HepG2 (cell line): Measurements from ENCODE around the gene PDCD1LG2. TPM values are rescaled to one million over a fixed set of nuclear protein-coding genes. Genes with fewer than 3 reads are reported as not detected.

ENCODE experiments used
- ATAC-seq: fragments of 200-7000 bp; cut with Tn5 transposase; 3 replicates; pipeline ENCODE4 v1.9.1; 2020; ENCODE audit warnings: mild to moderate bottlenecking, moderate library complexity
- BruUV-seq: library from RNA; stranded (reverse); fragments of 400-500 nt; replicated peaks from 2 replicates; lab custom pipeline; 2021; lab: Mats Ljungman, UMichigan
- CTCF ChIA-PET: fragments of 300-600 bp; formaldehyde crosslinking; extraction: SDS; loops from one replicate; lab custom pipeline; 2021; ENCODE audit warnings: low total read pairs, inconsistent platforms, low intra/inter-chr PET ratio; lab: Yijun Ruan, JAX
- POLR2A ChIA-PET: fragments of 350-600 bp; sonication (Branson Sonifier 250); formaldehyde crosslinking; loops from one replicate; lab custom pipeline; 2020; ENCODE audit warnings: antibody characterized with exemption, inconsistent platforms; lab: Yijun Ruan, JAX
- DNase-seq: peaks from one replicate; pipeline ENCODE4 v3.0.0-alpha.2; 2015; ENCODE audit warnings: low spot score
- FAIRE-seq: peaks from 3 replicates; lab custom pipeline; 2011; peaks lifted over from hg19 to GRCh38; lab: Jason Lieb, UNC
- H2AFZ ChIP-seq: one replicate; pipeline ENCODE4 v1.6.1; 2011; ENCODE audit warnings: low read length, inconsistent platforms
- H3K27ac ChIP-seq: fragments of 300-600 bp; 3 replicates; pipeline ENCODE4 v1.8.0; 2011; ENCODE audit warnings: mixed run types, mild to moderate bottlenecking, mixed read lengths, low read length, inconsistent platforms; ENCODE audit not compliant: insufficient read depth; ENCODE audit errors: extremely low read length
- H3K27me3 ChIP-seq, 2 experiments: fragments of 200-600 bp in 1 of 2; 2 replicates in 1 of 2; 3 replicates in 1 of 2; pipeline versions ENCODE4 v1.6.0 to v1.8.0; 2011; ENCODE audit warnings: low read length in 2 of 2, mild to moderate bottlenecking in 2 of 2, moderate library complexity in 2 of 2, inconsistent platforms in 1 of 2; ENCODE audit not compliant: insufficient read depth in 2 of 2, control insufficient read depth in 1 of 2
- H3K36me3 ChIP-seq, 2 experiments: fragments of 200-600 bp in 1 of 2; replicated peaks in 1 of 2; 2 replicates in 1 of 2; 3 replicates in 1 of 2; pipeline versions ENCODE4 v1.5.1 to v1.8.0; 2011; ENCODE audit warnings: low read length in 2 of 2, inconsistent platforms in 1 of 2; ENCODE audit not compliant: insufficient read depth in 2 of 2, control insufficient read depth in 1 of 2
- H3K4me1 ChIP-seq: 2 replicates; pipeline ENCODE4 v1.5.1; 2012; ENCODE audit warnings: low read length, inconsistent platforms; ENCODE audit not compliant: insufficient read depth
- H3K4me2 ChIP-seq: 2 replicates; pipeline ENCODE4 v1.6.0; 2011; ENCODE audit warnings: low read depth, low read length, inconsistent platforms
- H3K4me3 ChIP-seq, 3 experiments: fragments of 200-600 bp in 1 of 3; sonication (generic), shearing (Covaris generic) in 1 of 3; replicated peaks in 1 of 3; 2 replicates each; pipeline ENCODE4 v1.5.1; 2011 to 2016; ENCODE audit warnings: low read length in 3 of 3, inconsistent platforms in 2 of 3, low read depth in 2 of 3, mild to moderate bottlenecking in 2 of 3, control low read depth in 1 of 3, mixed read lengths in 1 of 3; ENCODE audit not compliant: insufficient read depth in 1 of 3
- H3K79me2 ChIP-seq: one replicate; pipeline ENCODE4 v1.6.1; 2011; ENCODE audit warnings: low read length, inconsistent platforms; ENCODE audit not compliant: insufficient read depth
- H3K9ac ChIP-seq: 2 replicates; pipeline ENCODE4 v1.6.0; 2011; ENCODE audit warnings: mild to moderate bottlenecking, low read depth, low read length, inconsistent platforms; ENCODE audit not compliant: insufficient read depth
- H3K9me3 ChIP-seq: 2 replicates; pipeline ENCODE4 v1.5.1; 2012; ENCODE audit warnings: mild to moderate bottlenecking, low read length
- H4K20me1 ChIP-seq: 2 replicates; pipeline ENCODE4 v1.6.0; 2011; ENCODE audit warnings: inconsistent platforms, mild to moderate bottlenecking, low read length, moderate library complexity; ENCODE audit not compliant: insufficient read depth
- CCAR2 ChIP-seq: fragments of 200-400 bp; formaldehyde crosslinking; optimal IDR thresholded peaks from 2 replicates; pipeline ENCODE3; 2018; ENCODE audit warnings: low read depth, mild to moderate bottlenecking, low read length, moderate library complexity
- DBP ChIP-seq: sonication (generic); formaldehyde crosslinking; IDR thresholded peaks from 2 replicates; pipeline ENCODE4 v1.4.0; 2020; ENCODE audit warnings: missing genetic modification reagents; ENCODE audit errors: not compliant biosample characterization
- NPAS2 ChIP-seq: sonication (generic); formaldehyde crosslinking; IDR thresholded peaks from 2 replicates; pipeline ENCODE4 v1.8.0; 2022; ENCODE audit warnings: mild to moderate bottlenecking, missing genetic modification reagents, borderline replicate concordance
- POLR2G ChIP-seq: fragments of 200-400 bp; formaldehyde crosslinking; IDR thresholded peaks from 2 replicates; pipeline ENCODE4 v1.6.1; 2018; ENCODE audit warnings: mild to moderate bottlenecking, low read depth, low read length, moderate library complexity
- SMARCC2 ChIP-seq: fragments of 450-650 bp; IDR thresholded peaks from 2 replicates; pipeline ENCODE4 v1.6.1; 2017; ENCODE audit warnings: antibody characterized with exemption, mild to moderate bottlenecking
- TCF7L2 ChIP-seq: IDR thresholded peaks from 2 replicates; pipeline ENCODE4 v1.6.1; 2011; ENCODE audit warnings: mild to moderate bottlenecking, low read depth, low read length, moderate library complexity
- ZFP82 ChIP-seq: sonication (generic); formaldehyde crosslinking; IDR thresholded peaks from 2 replicates; pipeline ENCODE4 v1.5.1; 2020; ENCODE audit warnings: mild to moderate bottlenecking, missing genetic modification reagents, borderline replicate concordance
- ZNF124 ChIP-seq: sonication (generic); formaldehyde crosslinking; IDR thresholded peaks from 2 replicates; pipeline ENCODE4 v1.4.0; 2020; ENCODE audit warnings: missing genetic modification reagents
- ZNF296 ChIP-seq: sonication (generic); formaldehyde crosslinking; conservative IDR thresholded peaks from 2 replicates; pipeline ENCODE4 v1.5.0; 2020; ENCODE audit warnings: mild to moderate bottlenecking, missing genetic modification reagents
- ZNF430 ChIP-seq: sonication (generic); formaldehyde crosslinking; IDR thresholded peaks from 2 replicates; pipeline ENCODE4 v1.9.0; 2021; ENCODE audit warnings: mild to moderate bottlenecking, missing genetic modification reagents
- ZNF496 ChIP-seq: sonication (generic); formaldehyde crosslinking; IDR thresholded peaks from 2 replicates; pipeline ENCODE4 v1.8.1; 2023; ENCODE audit warnings: mild to moderate bottlenecking, moderate library complexity, missing genetic modification reagents; ENCODE audit not compliant: insufficient replicate concordance
- ZNF660 ChIP-seq: sonication (generic); formaldehyde crosslinking; IDR thresholded peaks from 2 replicates; pipeline ENCODE4 v1.5.1; 2020; ENCODE audit warnings: mild to moderate bottlenecking, low read depth, missing genetic modification reagents, borderline replicate concordance
- ZNF670 ChIP-seq: sonication (generic); formaldehyde crosslinking; IDR thresholded peaks from 2 replicates; pipeline ENCODE4 v1.8.0; 2022; ENCODE audit warnings: mild to moderate bottlenecking, missing genetic modification reagents, borderline replicate concordance
- ZNF839 ChIP-seq: sonication (generic); formaldehyde crosslinking; IDR thresholded peaks from 2 replicates; pipeline ENCODE4 v1.4.0; 2020; ENCODE audit warnings: missing genetic modification reagents, mild to moderate bottlenecking, borderline replicate concordance
- WGBS: methylation state at CpG from one replicate; pipeline ENCODE4 v1.1.6; 2017; ENCODE audit warnings: low lambda C conversion rate; 5-methylcytosine and 5-hydroxymethylcytosine counted together
- in situ Hi-C: cut with HindIII; loops from 2 replicates; pipeline ENCODE4 v1.10.0; 2017; ENCODE audit warnings: low pct_unique_long_range_greater_than_20kb; ENCODE audit not compliant: extremely low pct_ligation_motif_present
- intact Hi-C: fragments of 100-400 bp; cut with micrococcal nuclease; formaldehyde crosslinking; loops from one replicate; pipeline ENCODE4 v1.10.0; 2022; ENCODE audit not compliant: unreplicated experiment
- polyA plus RNA-seq, 8 experiments: library from polyadenylated mRNA; depleted of rRNA in 3 of 8; stranded (reverse) in 7 of 8; unstranded in 1 of 8; fragments of >200 nt; fragmentation: Illumina TruSeq in 4 of 8; extraction: Trizol in 4 of 8; gene quantifications; 2 replicates each; pipeline versions ENCODE4 v1.2.1 to v1.2.3, GENCODE V29; 2011 to 2016; ENCODE audit warnings: low read depth in 4 of 8, missing spikeins in 1 of 8, mixed read lengths in 1 of 8; ENCODE audit not compliant: insufficient read depth in 1 of 8
- total RNA-seq, 5 experiments: library from RNA; depleted of rRNA; stranded (reverse); fragments of >200 nt; fragmentation: Illumina TruSeq; extraction: Trizol; gene quantifications; 2 replicates each; pipeline ENCODE4 v1.2.3, GENCODE V29; 2016; ENCODE audit warnings: low read depth in 1 of 5
- TF ChIP-seq, protein P1 (sequence below): sonication (generic); formaldehyde crosslinking; IDR thresholded peaks from 2 replicates; pipeline ENCODE4 v1.4.0; 2020; ENCODE audit warnings: missing genetic modification reagents, mild to moderate bottlenecking, borderline replicate concordance
- TF ChIP-seq, protein P2 (sequence below): sonication (generic); formaldehyde crosslinking; IDR thresholded peaks from 2 replicates; pipeline ENCODE4 v1.5.0; 2020; ENCODE audit warnings: mild to moderate bottlenecking, missing genetic modification reagents

PDCD1LG2 gene
- total and polyA plus RNA-seq, 2 of the 13 experiments (the other 11 are each of a cell fraction or from before 2014, with no cell fraction given), result not detected

GRCh38 chr9:5516453-5517220, 6.3 kb downstream of the PDCD1LG2 start (continued):
- TF ChIP-seq ZNF839 (CRISPR knock-in tag), result no peak
- no peak for TF ChIP-seq TCF7L2
- TF ChIP-seq POLR2G, result no peak
- TF ChIP-seq NPAS2 (CRISPR knock-in tag), result no peak
- TF ChIP-seq ZNF430 (CRISPR knock-in tag), result no peak

DNA sequence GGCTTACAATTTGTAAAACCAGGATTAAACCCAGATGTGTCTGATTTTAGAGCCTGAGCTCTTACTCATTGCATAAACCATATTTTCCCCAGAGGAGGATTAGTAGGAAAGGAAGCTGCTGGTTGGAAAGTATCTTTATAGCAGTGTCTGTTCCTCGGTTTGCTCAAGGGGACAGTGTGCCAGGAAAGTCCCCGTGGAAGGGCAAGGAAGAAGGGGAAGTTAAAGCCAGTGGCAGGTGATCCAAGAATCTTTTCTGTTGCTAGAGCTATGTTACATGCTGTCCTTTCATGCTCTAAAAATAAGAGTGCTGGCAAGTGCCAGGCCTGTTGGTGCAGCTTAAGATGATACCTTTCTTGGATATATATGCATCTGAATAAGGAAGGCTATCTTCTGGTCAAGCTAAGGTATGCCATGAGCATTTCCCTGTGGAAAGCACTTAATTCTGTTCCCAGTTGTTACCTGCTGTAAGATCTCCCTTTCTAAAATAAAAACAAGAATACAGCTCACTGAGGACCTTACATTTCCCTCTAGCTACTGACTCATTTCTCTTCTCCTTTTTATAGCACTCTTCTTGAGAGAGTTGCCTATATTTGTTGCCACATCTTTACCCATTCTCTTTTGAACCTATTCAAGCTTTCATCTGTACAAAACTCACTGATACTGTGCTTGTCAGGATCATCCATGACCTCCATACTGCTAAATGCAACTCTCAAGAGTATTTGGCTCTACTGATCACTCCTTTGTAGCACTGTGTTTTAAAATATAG, 8.0 kb downstream of the PDCD1LG2 start:
- H3K9ac ChIP-seq, result no peak overlapping the region
- FAIRE-seq, result no peak
- no peak overlapping the region for H3K27ac ChIP-seq
- TF ChIP-seq ZNF660 (no peak), ZNF670 (no peak), CCAR2 (no peak), DBP (no peak), ZNF124 (CRISPR knock-in tag) (no peak), ZFP82 (CRISPR knock-in tag) (no peak), ZNF296 (CRISPR knock-in tag) (no peak), SMARCC2 (no peak), ZNF496 (no peak)
- TF ChIP-seq, protein P1, sequence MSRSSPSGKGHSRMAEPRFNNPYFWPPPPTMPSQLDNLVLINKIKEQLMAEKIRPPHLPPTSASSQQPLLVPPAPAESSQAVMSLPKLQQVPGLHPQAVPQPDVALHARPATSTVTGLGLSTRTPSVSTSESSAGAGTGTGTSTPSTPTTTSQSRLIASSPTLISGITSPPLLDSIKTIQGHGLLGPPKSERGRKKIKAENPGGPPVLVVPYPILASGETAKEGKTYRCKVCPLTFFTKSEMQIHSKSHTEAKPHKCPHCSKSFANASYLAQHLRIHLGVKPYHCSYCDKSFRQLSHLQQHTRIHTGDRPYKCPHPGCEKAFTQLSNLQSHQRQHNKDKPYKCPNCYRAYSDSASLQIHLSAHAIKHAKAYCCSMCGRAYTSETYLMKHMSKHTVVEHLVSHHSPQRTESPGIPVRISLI (CRISPR knock-in tag), result no peak
- TF ChIP-seq, protein P2, sequence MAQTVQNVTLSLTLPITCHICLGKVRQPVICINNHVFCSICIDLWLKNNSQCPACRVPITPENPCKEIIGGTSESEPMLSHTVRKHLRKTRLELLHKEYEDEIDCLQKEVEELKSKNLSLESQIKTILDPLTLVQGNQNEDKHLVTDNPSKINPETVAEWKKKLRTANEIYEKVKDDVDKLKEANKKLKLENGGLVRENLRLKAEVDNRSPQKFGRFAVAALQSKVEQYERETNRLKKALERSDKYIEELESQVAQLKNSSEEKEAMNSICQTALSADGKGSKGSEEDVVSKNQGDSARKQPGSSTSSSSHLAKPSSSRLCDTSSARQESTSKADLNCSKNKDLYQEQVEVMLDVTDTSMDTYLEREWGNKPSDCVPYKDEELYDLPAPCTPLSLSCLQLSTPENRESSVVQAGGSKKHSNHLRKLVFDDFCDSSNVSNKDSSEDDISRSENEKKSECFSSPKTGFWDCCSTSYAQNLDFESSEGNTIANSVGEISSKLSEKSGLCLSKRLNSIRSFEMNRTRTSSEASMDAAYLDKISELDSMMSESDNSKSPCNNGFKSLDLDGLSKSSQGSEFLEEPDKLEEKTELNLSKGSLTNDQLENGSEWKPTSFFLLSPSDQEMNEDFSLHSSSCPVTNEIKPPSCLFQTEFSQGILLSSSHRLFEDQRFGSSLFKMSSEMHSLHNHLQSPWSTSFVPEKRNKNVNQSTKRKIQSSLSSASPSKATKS, result no peak
- TF ChIP-seq, all 625 proteins: peak for 0
- intact Hi-C loops (no loop called here), in situ Hi-C loops (no loop called here)
- Histone ChIP-seq H3K79me2 (no peaks in the 10 kb centered on the region), H3K4me1 (no peaks in the 10 kb centered on the region), H3K4me3 (no peak overlapping the region), H4K20me1 (no peaks in the 10 kb centered on the region), H2AFZ (no peak overlapping the region), H3K36me3 (no peaks in the 10 kb centered on the region), H3K9me3 (no peaks in the 10 kb centered on the region), H3K27me3 (peaks cover 0 to 5% of the 10 kb centered on the region in 2 experiments; a peak in 2 of 5 replicates), H3K4me2 (no peak overlapping the region)
- BruUV-seq, result no TSS peak
- WGBS, result 0% methylated on average over 2 of the region's 2 CpGs
- ATAC-seq (no peak), DNase-seq (no peak)
- ChIA-PET CTCF (no interaction called here), POLR2A (no interaction called here)
